Stimulated activated CD4-positive, alpha-beta T cell treated with anti-CD3 and anti-CD28 coated beads, Interleukin-2, amount 100 ng/mL, for 4 hours (primary cell): ENCODE results near the gene MMP1.

ENCODE experiments used
- DNase-seq: peaks from one replicate; pipeline ENCODE4 v3.0.0-alpha.2; 2020; ENCODE audit warnings: low read depth

Gene MMP1

DNA sequence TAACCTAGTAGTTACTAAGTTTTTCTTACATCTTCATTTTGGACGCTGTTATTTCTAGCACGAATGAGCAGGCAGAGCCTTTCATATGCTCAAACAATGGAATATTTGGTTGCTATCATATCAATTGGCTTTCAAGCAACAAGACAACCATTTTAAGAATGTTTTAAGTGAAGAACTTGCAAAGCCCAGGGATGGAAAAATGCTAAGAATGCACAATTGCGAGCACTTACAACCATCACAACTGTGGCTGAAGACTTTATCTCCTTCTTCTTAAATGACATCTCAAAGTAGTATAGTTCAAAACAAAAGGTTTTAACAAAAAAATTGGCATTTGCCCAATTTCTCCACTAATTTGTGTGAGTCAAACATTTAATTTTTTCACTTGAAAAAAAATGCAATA, 8.3 kb upstream of the MMP1 start:
- no peak for DNase-seq

DNA sequence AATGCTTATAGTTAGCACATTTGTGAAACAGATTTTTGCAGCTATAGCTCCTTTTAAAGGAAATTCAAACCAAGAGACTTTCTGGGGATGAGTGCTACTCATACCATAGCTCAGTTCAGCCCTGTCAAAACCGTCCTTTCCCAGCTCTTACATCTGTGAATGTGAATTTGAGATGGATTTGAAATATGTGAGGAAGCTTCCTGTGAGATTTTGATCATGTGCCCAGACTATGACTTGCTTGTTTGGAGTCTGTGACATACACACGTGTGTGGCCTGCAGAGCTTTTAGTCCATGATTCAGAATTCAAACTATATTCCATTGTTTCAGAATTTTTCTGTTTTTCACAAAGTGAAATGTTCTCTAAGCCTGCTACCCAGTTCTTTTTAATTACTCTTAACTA, 4.4 kb upstream of the MMP1 start:
- DNase-seq, result no peak

GRCh38 chr11:102800767-102801166, 2.8 kb upstream of the MMP1 start:
- no peak for DNase-seq

DNA sequence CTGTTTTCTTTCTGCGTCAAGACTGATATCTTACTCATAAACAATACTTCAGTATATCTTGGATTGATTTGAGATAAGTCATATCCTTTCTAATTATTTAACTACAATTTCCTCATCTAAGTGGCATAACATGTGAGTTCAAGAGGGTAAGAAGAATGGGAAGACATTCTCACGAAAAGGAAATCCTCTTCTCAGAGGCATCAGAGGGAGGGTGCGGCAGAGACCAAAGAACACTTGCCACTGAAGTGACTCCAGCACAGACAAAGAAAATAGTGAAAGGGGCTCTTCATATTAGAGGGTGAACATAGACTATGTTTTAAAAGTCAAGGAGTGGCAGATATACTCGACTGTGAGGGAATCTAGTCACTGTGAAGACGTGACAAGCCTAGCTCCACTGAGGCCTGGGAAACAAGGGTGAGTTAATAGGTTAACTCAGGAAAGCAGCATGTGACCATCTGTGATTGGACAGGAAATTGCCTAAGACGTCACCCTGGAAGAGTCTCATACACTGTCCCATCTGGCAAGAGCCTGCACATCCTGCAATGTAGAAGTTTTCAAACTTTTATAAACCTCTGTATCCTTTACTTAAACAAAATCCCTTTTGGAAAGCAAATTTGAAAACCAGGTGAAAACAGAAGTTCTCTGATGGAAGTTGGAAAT, 1.9 kb upstream of the MMP1 start:
- DNase-seq, result no peak

DNA sequence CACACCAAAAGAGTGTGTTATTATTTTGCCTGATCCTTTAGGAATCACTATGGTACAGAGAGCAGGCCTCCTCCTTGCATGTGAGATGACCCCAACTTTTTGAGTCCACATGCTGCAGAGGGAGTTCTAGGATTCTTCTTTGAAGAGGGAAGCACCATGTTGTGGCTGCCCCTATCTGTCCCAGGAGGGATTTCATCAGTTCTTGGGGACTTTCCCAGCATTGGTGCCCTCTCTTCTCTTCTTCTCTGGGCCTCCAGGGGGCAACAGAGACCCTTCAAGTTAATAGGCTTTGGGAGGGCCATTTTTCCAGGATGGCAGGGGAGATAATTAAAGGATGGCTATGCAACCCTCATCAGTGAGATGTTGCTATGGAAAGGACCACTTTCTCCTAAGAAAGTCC, 3.6 kb downstream of the MMP1 start:
- DNase-seq, result no peak

DNA sequence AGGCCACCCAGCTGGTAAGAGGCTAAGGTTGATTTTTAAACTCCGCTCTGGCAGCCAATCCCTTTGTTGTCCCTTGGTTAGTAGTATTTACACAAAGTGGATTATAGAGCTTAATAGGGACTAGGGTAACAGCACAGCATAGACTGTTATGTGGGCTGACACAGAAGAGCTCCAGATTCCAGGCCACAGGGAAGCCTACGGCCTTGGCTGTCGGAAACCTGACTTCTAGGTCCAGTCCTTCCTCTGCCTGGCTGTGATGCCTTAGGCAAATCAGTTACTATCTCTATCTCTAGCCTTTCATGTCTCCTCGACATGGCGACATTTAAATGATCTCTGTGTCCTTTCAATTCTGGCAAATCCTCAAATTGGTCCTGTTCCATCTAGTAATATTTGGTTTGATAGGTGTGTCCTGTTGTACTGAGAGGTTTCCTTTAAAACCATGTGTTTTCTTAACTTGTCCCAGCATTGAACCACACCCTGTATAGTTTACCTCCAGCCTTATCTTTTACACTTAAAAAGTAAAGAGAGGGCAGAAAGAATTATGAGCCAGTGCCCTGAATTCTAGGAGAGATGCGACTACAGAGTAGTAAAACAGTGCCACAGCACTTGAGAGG, 4.2 kb downstream of the MMP1 start:
- no peak for DNase-seq

DNA sequence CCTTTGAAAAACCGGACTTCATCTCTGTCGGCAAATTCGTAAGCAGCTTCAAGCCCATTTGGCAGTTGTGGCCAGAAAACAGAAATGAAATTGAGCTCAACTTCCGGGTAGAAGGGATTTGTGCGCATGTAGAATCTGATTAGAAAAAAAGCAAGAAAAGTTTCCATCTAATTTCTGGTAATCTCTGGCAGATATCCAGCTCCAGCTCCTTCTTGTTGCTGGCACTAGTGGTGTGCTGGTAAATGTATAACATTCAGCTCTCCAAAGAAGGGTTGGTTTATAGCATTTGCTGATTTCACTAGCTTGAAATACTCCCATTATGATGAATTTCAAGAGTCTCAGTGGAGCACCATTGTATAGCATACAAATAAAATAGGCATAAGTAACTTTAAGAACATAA, 5.4 kb downstream of the MMP1 start:
- DNase-seq, result no peak

DNA sequence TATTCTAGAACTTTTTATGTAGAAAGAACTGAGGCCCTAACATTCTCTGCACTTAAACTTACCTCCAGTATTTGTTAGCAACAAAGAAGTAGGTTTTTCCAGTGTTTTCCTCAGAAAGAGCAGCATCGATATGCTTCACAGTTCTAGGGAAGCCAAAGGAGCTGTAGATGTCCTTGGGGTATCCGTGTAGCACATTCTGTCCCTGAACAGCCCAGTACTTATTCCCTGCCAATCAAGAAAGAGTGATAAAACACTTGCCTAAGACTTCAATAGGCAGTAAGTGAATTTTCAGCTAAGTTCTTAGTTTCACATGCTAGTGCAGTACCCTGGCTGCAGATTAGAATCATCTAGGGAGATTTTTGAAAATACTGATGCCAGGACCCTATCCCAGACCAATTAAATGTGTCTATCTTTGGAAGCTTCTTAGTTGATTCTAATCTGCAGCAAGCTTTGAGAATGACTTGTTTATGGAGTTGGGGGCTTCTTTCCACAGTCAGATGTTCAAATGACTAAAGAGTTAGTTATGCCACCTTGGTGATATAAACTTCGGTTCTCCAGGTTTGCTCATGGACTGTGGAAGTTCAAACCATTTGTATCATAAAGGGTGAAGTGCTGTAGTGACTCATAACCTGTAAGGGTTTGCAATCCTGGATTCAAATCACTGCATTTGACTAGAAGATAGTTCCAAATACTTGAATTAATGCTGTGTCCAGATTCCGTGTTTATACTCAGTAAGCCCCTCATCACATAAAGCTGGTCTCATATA, 6.5 kb downstream of the MMP1 start:
- no peak for DNase-seq

GRCh38 chr11:102788334-102788995, 9.5 kb downstream of the MMP1 start:
- no peak for DNase-seq

GRCh38 chr11:102784380-102784779, 13.6 kb downstream of the MMP1 start:
- DNase-seq, result no peak

- no peak for DNase-seq
Measured at GRCh38 chr11:102783720-102784119, 14.2 kb downstream of the MMP1 start.

DNA sequence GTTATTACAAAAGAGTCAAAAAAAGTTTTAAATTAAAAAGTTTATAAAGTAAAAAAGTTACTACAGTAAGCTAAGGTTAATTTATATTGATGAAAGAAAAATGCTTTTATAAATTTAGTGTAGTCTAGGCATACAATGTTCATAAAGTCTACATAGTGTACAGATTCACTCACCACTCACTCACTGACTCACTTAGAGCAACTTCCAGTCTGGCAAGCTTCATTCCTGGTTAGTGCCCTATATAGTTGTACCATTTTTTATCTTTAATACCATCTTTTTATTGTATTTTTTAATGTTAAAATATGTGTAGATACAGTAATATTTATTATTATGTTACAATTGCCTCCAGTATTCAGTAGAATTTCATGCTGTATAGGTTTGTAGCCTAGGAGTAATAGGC, 14.9 kb downstream of the MMP1 start:
- no peak for DNase-seq

GRCh38 chr11:102781676-102782075, 16.3 kb downstream of the MMP1 start:
- DNase-seq, result no peak

GRCh38 chr11:102780491-102780918, 17.5 kb downstream of the MMP1 start, which contains the start of gene MMP10:
TSS of gene MMP10 (minus strand) at chr11:102780628. CDS start at chr11:102780591, 37 bp downstream.
- no peak for DNase-seq

- DNase-seq, result no peak
Measured at GRCh38 chr11:102776454-102776853, 21.5 kb downstream of the MMP1 start.

DNA sequence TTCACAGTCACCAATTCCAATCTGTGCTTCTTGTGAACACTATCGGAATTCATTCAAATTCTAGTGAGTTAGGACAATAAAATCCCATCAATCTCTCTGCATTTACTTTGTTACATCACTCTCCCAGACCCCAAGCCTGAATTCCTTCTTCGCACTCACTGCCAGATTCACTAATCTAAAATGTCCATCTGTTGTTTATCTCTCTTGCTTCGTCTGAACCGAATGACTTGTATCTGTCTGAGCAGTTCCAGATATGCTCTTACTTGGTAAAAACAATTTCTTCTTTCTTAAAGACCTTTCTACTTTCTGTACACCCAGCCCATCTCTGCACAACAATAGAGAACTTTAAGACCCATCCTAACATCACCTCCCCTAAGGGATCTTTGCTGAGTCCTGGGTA, 24.6 kb downstream of the MMP1 start:
- DNase-seq, result no peak

GRCh38 chr11:102771351-102771750, 26.6 kb downstream of the MMP1 start:
- DNase-seq, result no peak

DNA sequence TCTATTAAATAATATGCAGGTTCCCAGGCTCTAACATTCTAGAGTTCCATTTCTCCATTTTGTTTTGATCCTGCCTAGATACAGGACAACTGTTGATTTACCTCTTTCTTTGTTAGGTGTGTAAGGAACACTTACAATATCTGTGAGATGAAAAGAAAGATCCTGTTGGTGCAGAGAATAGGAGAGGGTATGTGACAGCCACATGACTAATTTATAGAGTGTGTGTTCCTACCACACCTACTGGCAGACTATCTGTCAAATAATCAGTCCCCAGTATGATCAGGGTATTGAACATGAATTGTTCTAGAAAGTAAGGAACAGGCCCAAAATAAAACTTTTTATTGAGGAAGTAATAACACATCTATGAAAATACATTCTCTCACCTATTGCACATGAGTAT, 27.8 kb downstream of the MMP1 start:
- no peak for DNase-seq

DNA sequence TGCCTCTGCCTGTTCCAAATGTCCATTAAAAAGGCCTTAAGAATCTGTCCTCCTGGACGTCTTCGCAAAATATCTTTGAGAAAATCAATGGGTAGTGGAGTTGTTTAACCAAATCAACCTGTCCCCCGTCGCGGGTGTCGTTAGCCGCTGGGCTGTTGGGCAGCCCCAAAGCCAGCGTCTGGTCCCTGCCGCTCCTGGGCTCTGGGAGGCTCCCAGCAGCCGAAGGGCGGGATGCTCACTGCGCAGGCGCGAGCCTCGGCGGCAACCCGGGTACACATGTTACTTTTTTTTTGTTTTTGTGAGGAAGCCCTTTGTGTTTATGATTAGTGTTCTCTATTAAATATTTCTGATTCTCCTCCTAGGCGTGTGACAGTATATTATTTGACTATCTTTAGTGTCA, 30.2 kb downstream of the MMP1 start:
- no peak for DNase-seq

DNA sequence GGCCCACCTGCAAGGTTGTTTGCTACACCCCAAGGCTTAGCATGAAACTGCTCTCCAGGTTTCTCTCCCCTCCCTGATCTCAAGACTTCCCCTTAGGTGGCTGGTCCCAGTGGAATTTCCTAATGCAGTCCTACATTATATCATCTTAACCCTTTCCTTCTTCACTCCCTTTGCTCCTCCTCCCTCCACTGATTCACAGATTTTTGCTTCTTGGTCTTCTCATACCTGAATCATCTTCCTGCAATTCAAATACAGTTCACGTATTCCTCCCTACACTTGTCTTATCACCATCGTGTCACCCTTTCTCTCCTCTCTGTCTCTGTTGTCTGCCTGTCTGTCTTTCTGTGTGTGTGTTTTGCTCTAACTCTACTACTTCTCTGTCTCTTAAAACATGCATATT, 34.5 kb downstream of the MMP1 start:
- DNase-seq, result no peak

DNA sequence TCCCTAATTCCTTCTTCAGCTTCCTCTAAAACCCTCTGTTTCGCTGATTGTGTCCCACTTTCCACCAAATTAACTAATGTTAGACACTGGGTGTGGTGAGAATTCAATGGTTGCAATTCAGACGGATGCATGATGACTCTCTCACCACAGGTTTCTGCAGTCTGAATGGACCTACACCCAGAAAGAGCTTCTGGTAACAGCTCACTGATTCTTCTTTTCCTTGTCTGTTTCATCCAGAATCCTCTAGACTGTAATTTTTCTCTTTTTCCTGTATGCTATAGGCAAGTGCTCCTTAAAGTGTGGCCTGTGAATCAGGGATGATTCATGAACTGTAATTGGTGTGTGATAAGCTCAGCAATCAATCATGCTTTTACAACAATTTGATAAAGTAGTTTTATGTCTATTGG, 35.6 kb downstream of the MMP1 start:
- no peak for DNase-seq

- DNase-seq, result no peak
Measured at GRCh38 chr11:102761646-102762238, 36.2 kb downstream of the MMP1 start.
